Measurements from ENCODE around the gene FAM181B.

Gene FAM181B

DNA sequence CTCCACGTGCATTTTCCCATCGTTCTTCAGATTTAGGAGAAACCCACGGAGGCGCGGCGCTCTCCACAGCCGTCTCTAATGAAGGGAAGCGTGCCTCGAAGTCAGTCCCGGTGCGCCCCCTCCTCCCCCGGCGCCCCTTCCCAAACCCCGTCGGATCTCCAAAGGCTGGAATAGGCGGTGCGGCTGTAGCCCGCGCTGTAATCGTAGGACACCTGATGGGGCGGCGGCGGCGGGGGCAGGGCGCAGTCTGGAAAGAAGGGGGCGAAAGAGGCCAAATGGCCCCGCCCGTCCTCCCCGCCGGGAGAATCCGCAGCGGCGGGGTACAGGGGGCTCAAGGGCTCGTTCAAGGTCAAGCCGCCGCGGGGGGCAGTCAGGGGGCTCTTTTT is 1.3 kb downstream of the FAM181B start:
- TF ChIP-seq, protein P1, sequence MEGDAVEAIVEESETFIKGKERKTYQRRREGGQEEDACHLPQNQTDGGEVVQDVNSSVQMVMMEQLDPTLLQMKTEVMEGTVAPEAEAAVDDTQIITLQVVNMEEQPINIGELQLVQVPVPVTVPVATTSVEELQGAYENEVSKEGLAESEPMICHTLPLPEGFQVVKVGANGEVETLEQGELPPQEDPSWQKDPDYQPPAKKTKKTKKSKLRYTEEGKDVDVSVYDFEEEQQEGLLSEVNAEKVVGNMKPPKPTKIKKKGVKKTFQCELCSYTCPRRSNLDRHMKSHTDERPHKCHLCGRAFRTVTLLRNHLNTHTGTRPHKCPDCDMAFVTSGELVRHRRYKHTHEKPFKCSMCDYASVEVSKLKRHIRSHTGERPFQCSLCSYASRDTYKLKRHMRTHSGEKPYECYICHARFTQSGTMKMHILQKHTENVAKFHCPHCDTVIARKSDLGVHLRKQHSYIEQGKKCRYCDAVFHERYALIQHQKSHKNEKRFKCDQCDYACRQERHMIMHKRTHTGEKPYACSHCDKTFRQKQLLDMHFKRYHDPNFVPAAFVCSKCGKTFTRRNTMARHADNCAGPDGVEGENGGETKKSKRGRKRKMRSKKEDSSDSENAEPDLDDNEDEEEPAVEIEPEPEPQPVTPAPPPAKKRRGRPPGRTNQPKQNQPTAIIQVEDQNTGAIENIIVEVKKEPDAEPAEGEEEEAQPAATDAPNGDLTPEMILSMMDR (IDR thresholded peaks at IDR 0.05; ENCODE audit: insufficient read depth, low read length, poor library complexity, severe bottlenecking), result no peak
- no peak overlapping the region for H3K4me3 ChIP-seq (replicated peaks; ENCODE audit: low read depth, low read length)
- peaks cover 5% of the 10 kb centered on the region for H3K27me3 ChIP-seq (replicated peaks; ENCODE audit: control insufficient read depth, insufficient read depth, low read length)
- DNase-seq (ENCODE audit: extremely low read depth, insufficient read length), result no peak
- H3K36me3 ChIP-seq (ENCODE audit: control insufficient read depth, insufficient read depth, low read length), result no peaks in the 10 kb centered on the region

DNA sequence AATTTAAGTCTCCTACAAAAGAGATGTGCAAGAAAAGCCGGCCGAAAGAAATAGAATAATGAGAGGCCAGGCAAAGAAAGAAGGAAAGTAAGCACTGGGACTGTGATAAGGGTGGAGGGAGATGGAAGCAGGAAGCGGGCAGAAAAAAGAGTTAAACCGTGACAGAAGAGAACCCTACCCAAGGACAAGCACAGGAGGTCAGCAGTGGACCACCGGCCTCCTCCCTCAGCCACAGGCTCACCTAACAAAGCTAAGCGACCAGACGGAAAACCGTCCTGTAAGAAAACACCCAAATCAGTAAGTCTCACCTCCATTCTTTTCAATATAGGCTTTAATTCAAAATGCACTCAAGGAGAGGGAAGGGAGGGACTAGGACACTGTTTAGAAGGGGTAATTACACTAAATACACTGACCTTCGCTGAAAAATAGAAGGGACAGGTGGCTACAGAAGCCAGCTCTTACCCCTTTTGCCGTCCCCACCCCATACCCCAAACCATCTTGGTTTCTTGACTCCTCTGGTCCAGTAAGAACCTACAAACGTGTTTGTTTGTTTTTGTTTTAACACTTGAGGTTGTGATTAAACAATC is 1.9 kb downstream of the FAM181B start:
- peaks cover 5% of the 10 kb centered on the region for H3K27me3 ChIP-seq (replicated peaks; ENCODE audit: control insufficient read depth, insufficient read depth, low read length)
- no peak overlapping the region for H3K4me3 ChIP-seq (replicated peaks; ENCODE audit: low read depth, low read length)

DNA sequence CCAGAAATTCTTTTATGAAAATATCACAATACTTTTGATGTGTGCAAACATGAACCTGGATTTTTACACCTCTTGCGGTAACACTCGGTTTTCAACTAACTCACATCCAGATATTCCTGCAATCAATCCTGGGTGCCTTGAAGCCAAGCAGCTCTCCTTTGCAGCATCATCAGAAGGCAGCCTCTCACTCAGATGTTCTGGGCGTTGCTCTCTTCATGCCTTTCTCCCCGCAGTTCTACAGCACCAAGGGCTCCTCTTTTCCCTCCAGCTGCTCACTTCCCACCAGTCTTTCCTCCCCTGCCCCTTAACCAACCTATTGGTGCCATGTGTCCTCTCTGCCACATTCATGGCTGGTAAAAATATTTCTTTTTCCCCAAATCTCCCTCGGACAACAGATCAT is 2.9 kb downstream of the FAM181B start:
- DNase-seq (ENCODE audit: extremely low read depth, insufficient read length), result no peak
- Histone ChIP-seq H3K4me3 (replicated peaks; ENCODE audit: low read depth, low read length) (no peak overlapping the region), H3K27me3 (replicated peaks; ENCODE audit: control insufficient read depth, insufficient read depth, low read length) (peaks cover 5% of the 10 kb centered on the region)

More for the DNA sequence above, 1.9 kb downstream of the FAM181B start:
- H3K36me3 ChIP-seq (ENCODE audit: control insufficient read depth, insufficient read depth, low read length), result no peaks in the 10 kb centered on the region
- TF ChIP-seq, protein P1 (IDR thresholded peaks at IDR 0.05; ENCODE audit: insufficient read depth, low read length, poor library complexity, severe bottlenecking), result no peak
- DNase-seq (ENCODE audit: extremely low read depth, insufficient read length), result no peak

DNA sequence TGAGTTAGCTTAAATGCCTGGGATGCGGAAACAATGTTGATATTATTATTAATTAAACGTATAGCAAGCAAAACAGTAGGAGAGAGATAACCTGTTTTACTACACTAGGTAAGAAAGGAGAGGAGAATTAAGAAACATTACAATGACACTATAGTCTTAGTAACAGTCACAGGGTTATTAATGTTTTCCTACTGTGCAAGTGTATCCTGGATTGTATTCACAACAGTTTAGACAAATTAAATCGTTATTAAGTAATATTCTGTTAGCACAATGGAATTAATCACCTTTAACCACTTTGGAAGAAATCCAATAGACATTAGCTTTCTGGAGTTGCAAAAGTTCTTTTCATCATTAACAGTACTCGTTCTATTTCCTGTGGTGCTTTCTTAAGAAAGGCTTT is 3.4 kb downstream of the FAM181B start:
- no peak for DNase-seq (ENCODE audit: extremely low read depth, insufficient read length)
- peaks cover 5% of the 10 kb centered on the region for H3K27me3 ChIP-seq (replicated peaks; ENCODE audit: control insufficient read depth, insufficient read depth, low read length)
- TF ChIP-seq, protein P1 (IDR thresholded peaks at IDR 0.05; ENCODE audit: insufficient read depth, low read length, poor library complexity, severe bottlenecking), result no peak
- H3K36me3 ChIP-seq (ENCODE audit: control insufficient read depth, insufficient read depth, low read length), result no peaks in the 10 kb centered on the region
- no peak overlapping the region for H3K4me3 ChIP-seq (replicated peaks; ENCODE audit: low read depth, low read length)

More for the DNA sequence above, 2.9 kb downstream of the FAM181B start:
- no peaks in the 10 kb centered on the region for H3K36me3 ChIP-seq (ENCODE audit: control insufficient read depth, insufficient read depth, low read length)
- TF ChIP-seq, protein P1 (IDR thresholded peaks at IDR 0.05; ENCODE audit: insufficient read depth, low read length, poor library complexity, severe bottlenecking), result no peak

DNA sequence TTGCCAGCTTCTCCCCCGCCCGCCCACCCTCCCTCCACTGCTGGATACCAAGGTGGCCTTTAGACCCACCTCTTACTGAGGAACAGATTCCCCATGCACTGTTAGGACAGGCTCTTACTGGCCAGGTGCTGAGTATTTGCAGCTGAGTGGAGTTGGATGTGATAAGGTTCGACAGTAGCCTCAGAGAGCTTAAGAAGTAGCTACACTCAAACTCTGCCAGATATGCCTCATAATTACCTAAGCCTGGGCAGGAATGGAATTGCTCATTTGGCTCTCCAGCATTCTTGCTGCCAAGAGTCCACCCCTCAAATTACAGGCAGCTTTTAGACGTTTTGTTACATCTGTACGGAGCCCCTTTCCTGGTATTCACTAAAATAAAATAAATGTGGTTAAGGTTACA is 9.6 kb downstream of the FAM181B start:
- Histone ChIP-seq H3K36me3 (ENCODE audit: control insufficient read depth, insufficient read depth, low read length) (no peaks in the 10 kb centered on the region), H3K4me3 (replicated peaks; ENCODE audit: low read depth, low read length) (no peak overlapping the region), H3K27me3 (replicated peaks; ENCODE audit: control insufficient read depth, insufficient read depth, low read length) (0 out of 2 replicates have a peak, but pooled peaks cover 1% of the 10 kb centered on the region)
- DNase-seq (ENCODE audit: extremely low read depth, insufficient read length), result no peak
- TF ChIP-seq, protein P1 (IDR thresholded peaks at IDR 0.05; ENCODE audit: insufficient read depth, low read length, poor library complexity, severe bottlenecking), result no peak

DNA sequence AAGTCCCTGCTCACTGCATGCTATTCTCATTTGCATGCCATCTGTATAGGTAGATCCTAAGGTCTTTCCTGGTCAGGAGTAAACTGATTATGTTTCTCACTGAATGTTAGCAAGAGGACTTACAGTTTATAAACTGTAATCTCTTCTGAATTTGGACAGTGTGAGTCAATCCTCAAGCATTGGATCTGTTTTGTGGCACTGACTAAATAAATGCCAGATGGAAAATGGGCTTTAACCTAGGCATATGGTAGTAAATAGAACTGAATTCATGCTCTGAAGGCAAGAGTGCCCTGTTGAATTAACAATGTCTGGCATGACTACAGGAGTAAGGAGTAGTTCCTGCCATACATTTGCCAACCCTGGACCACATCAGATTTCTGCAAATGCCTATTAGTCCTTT is 11.4 kb downstream of the FAM181B start:
- Histone ChIP-seq H3K4me3 (replicated peaks; ENCODE audit: low read depth, low read length) (no peak overlapping the region), H3K27me3 (replicated peaks; ENCODE audit: control insufficient read depth, insufficient read depth, low read length) (no peaks in the 10 kb centered on the region; the same call in 1 of the 2 replicates), H3K36me3 (ENCODE audit: control insufficient read depth, insufficient read depth, low read length) (no peaks in the 10 kb centered on the region)
- DNase-seq (ENCODE audit: extremely low read depth, insufficient read length), result no peak
- TF ChIP-seq, protein P1 (IDR thresholded peaks at IDR 0.05; ENCODE audit: insufficient read depth, low read length, poor library complexity, severe bottlenecking), result no peak

All from GM06990 (cell line).